ENCODE results near the gene STX4.

STX4 gene

DNA sequence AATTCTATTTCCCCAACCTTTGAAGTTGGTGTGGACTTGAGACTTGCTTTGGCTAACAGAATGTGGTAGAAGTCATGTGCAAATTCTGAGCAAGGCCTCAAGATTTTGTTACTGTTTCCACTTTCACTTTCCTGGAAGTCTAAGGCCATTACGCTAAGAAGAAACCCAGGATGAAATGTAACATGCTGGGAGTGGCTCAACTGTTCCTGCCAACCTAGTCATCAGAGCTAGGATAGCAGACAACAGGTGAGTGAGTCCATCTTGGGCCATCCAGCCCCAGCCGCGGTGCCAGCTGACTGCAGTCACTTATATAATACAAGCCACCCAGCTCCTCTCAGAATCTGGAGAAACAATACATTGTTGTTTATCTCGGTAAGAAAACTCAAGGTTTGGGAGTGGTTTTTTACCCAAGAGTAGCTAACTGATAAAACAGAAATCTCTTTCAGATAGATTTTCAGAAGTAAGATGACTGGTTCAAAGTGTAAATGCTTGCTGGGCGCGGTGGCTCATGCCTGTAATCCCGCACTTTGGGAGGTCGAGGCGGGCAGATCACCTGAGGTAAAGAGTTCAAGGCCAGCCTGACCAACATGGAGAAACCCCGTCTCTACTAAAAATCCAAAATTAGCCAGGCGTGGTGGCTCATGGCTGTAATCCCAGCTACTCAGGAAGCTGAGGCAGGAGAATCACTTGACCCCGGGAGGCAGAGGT, 10.7 kb upstream of the STX4 start:
- DNase-seq (ENCODE audit: low read depth): no peak

DNA sequence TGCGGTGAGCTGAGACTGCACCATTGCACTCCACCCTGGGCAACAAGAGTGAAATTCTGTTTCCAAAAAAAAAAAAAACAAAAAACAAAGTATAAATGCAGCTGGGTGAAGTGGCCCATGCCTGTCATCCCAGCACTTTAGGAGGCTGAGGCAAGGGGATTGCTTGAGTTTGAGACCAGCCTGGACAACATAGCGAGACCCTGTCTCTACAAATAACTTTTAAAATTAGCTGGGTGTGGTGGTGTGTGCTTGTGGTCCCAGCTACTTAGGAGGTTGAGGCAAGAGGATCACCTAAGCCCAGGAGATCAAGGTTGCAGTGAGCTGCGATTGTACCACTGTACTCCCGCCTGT, 10.1 kb upstream of the STX4 start:
- DNase-seq (ENCODE audit: low read depth): no peak

DNA sequence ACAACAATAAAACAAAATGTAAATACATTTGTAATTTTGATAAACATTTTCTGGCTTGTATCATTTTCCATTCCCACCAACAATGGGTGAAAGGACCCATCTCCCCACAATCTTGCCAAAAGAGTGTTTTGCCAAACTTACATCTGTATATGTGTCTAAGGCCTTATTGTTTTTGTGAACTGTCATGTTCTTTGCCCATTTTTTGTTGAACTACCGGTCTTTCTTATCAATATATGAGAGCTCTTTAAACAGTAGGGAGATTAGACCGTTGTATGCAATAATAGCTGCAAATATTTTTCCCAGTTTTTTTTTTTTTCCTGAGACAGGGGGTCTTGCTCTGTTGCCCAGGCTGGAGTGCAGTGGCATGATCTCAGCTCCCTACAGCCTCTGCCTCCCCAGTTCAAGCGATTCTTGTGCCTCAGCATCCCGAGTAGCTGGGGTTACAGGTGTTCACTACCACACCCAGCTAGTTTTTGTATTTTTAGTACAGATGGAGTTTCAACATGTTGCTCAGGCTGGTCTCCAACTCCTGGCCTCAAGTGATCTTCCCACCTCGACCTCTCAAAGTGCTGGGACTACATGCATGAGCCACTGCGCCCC, 9.6 kb upstream of the STX4 start:
- DNase-seq (ENCODE audit: low read depth): no peak

DNA sequence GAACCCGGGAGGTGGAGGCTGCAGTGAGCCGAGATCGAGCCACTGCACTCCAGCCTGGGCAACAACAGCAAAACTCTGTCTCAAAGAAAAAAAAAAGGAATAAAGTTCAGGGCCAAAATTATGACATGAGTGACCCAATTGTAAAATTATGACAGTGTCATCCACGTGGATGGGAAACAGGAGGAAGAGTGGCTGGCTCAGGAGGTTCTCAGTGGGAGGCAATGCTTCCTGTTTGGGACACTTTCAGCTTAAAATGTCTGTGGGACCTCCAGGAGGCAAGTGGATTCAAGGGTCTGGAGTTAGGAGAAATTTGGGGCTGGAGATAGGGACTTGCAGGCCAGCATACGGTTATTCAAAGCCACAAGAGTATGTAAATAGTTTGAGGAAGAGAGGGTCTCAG, 8.0 kb upstream of the STX4 start:
- no peak for DNase-seq (ENCODE audit: low read depth)

DNA sequence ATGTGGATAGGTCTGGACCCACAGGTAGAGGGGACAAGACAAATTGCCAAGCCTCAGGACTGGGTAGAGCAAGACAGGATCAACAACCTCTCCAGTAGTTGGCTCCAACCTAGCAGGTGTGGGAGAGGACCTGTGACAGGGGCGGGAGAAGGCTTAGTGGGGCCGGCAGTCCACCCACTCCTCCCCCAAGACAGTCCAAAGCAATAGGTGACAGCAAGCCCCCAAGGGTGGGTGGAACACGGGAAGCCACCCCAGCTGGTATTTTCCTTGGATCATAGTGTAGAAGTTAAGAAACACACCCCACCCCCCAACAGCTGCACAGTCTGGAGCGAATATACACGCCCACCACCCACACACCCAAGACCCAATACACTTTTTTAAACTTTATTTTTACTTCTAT, 4.1 kb upstream of the STX4 start:
- DNase-seq (ENCODE audit: low read depth): no peak

DNA sequence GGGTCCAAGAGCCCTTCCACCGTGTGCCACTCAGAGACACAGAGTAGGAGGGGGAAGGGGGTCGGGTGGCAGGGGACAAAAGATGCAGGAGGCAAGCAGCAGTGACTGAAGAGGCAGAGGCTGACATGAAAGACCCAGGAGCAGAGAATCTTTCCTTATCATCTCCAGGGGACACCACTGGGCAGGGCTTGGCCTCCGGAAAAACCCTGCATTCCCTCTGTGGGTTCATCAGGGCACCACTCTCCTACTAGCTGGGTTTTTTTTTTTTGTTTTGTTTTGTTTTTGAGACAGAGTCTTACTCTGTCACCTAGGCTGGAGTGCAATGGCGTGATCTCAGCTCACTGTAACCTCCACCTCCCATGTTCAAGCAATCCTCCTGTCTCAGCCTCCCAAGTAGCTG, 2.1 kb upstream of the STX4 start:
- DNase-seq (ENCODE audit: low read depth): no peak

DNA sequence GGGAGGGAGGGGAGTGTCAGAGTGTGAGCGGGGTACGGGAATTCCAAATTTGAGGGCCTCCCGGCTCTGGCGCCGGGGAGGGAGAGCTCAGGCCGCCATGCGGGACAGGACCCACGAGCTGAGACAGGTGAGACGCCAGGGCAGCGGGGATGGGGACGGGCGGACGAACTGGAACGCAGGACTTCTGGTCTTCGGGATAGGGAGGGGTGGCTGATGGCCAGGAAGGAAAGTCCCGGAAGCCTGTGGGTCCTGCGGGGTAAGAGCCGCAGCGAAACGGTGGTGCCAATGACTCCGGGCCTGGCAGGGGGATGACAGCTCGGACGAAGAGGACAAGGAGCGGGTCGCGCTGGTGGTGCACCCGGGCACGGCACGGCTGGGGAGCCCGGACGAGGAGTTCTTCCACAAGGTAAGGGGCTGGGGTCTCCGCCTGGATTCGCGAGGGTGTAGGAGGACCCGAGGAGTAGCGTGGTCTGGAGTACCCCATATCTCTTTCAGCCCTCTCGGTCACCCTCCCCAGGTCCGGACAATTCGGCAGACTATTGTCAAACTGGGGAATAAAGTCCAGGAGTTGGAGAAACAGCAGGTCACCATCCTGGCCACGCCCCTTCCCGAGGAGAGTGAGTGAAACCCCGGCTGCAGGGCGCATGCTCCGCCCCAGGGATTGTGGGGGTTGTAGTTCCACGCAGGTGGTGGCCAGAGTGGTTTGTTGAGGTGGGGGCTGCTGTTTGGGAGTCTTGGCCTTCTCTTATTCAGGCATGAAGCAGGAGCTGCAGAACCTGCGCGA, 543 bp downstream of the STX4 start:
- peak; percentile 75 for DNase-seq (ENCODE audit: low read depth)

DNA sequence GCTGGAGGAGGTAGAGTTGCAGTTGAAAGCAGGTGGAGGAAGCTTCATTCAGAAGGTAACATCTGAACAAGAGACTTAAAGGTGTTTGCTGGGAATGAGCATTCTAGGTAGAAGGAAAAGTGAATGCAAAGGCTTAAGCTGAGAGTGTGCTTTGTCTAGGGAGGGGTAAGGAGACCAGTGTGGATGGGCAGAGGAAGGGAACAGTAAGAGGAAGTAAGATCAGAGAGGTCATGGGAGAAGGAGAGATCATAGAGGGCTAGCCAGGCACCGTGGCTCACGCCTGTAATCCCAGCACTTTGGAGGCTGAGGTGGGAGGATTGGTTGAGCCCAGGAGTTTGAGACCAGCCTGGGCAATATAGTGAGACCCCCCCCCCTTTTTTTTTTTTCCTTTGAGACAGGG, 3.3 kb downstream of the STX4 start:
- DNase-seq (ENCODE audit: low read depth): no peak

DNA sequence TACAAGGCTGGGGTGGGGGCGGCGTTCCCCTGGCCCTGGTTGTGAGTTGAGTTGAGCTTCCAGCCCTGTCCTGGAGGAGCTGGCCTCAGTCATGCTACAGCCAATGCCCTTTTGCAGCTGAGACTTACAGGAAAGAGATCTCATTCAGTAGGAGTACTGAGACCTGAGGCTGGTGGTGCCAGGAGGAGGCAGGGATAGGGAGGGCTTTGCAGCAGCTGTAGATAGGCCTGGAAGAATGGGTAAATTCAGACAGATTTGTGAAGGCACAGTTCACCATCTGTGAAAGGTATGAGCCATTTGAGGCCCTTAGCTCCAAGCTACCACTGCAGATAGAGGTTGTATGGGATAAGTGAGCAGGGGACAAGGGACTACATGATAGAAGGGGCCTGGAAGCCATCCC, 5.6 kb downstream of the STX4 start:
- no peak for DNase-seq (ENCODE audit: low read depth)

DNA sequence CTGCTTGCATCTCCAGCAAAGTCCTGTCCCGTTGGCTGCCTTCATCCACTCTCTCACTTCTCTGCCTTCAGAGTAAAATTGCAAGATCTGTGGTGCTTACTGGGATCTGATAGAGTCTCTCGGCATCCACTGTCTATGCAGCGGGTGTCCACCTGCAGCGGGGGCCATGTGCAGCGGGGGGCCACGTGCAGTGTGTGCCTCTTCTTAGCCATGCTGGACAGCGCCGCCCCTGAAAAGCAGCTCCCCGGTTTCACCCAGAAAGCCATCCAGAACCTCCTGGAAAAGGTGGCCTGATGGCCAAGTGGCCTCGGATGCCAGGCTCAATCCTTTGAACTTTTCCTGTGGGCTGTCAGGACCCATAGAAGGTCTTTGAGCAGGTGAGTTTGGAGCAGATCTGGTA, 9.5 kb downstream of the STX4 start:
- DNase-seq (ENCODE audit: low read depth): no peak

DNA sequence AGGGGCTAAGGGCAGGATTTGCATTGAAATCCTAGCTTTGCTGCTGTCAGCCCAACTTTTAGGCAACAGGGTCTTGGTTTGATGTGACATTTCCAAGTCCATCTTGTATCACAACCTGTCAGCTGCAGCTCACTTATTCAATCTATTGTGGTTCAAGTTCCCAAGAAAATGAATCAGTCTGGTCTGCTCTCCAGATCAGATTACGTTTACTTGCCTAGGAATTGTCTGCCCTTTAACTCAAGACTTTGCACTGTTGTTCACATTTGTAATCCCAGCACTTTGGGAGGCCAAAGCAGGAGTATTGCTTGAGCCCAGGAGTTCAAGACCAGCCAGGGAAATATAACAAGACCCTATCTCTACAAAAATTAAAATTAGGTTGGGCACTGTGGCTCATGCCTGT, 10.0 kb downstream of the STX4 start:
- DNase-seq (ENCODE audit: low read depth): no peak

DNA sequence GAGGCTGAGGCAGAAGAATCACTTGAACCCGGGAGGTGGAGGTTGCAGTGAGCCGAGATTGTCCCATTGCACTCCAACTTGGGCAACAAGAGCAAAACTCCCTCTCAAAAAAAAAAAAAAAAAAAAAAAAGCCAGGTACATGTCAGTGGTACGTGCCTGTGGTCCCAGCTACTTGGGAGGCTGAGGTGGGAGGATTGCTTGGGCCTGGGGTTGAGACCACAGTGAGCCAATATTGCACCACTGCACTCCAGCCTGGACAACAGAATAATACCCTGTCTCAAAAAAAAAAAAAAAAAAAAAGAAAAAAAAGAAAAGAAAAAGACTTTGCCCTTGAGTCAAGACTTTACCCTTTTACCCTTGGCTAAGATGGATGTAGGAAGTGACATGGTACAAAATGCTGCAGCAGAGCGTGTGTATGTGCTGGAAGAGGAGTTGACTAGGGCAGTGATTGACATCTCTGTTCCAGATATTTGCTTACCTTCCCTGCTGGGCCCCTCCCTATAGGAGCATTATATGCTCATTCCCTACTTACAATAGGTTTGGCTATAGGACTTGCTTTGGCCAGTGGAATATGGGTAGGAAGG, 10.6 kb downstream of the STX4 start:
- no peak for DNase-seq (ENCODE audit: low read depth)

DNA sequence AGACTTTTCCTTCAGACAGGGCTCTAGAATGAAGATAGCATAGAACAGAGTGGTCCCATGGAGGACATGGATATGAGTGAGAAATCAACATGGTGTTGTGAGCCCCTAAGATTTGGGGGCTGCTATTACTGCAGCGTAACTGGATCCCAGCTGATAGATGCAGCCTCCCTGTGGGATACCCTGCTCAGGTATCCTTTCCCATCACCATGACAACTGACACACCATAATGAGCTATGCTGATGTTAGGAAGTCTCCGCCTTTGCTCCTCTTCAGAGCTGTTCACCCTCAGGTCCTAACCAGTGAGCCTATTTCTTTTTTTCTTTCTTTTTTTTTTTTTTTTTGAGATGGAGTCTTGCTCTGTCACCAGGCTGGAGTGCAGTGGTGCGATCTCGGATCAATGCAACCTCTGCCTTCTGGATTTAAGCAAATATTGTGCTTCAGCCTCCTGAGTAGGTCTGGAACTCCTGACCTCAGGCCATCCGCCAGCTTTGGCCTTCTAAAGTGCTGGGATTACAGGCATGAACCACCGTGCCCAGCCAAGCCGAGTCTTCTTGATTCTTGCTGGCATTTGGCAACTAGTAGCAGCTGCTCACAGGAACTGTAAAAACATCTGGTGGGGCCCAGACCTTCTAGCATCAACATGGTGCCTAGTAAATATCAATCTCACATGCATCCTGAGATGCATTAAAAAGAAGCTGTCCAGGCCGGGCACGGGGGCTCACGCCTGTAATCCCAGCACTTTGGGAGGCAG, 17.1 kb downstream of the STX4 start:
- DNase-seq (ENCODE audit: low read depth): no peak

DNA sequence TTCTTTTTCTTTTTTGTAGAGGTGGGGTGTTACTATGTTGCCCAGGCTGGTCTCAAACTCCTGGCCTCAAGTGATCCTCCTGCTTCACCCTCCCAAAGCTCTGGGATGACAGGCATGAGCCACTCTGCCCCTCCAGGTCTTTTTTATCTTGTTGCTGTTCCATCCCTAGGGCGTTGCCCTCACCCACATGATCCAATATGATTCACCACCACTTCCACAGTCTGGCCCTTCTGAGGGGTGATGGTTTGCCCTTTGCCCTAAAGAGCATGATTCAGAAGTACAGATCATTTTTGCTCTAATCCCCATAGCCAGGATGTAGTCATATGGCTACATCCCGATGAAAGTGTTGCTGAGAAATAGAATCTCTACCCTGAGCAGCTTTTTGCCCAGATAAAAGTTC, 18.8 kb downstream of the STX4 start:
- DNase-seq (ENCODE audit: low read depth): peak; percentile 97

DNA sequence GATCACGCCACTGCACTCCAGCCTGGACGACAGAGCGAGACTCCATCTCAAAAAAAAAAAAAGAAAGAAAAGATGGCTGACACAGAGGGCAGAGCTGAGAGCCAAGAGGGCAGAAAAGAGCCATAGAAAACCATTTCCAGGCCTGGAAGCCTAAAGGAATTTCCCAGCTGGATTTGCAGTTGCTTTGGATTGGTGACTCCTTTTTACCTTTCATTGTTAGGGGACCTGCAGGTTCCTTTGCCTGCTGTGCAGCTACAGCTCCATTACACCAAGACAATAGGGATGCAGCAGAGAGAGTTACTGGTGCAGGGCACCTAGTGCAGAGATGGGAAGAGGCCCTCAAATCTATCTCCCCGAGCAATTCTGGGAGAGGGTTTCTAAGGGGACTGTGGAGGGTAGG, 22.3 kb downstream of the STX4 start:
- DNase-seq (ENCODE audit: low read depth): no peak

DNA sequence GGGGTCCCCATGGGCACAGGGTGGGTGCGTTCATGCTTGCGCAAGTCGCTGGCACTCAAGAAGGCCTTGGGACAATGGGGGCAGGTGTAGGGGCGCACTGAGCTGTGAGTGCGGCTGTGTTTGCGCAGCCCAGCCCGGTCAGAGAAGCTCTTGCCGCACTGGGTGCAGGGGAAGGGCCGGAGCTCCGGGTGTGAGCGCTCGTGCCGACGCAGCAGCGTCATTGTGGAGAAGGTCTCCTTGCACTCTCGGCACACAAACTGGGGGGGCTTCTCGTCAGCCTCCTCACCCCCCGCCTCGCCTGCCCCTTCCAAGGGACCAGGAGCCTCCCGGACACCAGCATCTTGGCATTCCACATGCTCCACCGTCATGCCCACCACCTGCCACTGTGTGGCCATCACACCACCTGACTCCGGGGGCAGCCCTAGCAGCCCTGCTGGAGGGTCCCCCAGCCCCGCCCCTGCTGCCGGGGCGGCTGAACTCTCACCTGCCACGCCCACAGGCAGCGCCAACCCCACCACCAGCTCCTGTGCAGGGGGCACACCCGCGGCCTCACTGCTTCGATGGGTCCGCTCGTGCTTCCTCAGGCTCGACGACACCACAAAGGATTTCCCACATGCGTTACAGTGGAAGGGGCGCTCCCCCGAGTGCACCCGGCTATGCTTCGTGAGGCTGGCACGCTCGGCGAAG, 27.9 kb downstream of the STX4 start:
- DNase-seq (ENCODE audit: low read depth): no peak

DNA sequence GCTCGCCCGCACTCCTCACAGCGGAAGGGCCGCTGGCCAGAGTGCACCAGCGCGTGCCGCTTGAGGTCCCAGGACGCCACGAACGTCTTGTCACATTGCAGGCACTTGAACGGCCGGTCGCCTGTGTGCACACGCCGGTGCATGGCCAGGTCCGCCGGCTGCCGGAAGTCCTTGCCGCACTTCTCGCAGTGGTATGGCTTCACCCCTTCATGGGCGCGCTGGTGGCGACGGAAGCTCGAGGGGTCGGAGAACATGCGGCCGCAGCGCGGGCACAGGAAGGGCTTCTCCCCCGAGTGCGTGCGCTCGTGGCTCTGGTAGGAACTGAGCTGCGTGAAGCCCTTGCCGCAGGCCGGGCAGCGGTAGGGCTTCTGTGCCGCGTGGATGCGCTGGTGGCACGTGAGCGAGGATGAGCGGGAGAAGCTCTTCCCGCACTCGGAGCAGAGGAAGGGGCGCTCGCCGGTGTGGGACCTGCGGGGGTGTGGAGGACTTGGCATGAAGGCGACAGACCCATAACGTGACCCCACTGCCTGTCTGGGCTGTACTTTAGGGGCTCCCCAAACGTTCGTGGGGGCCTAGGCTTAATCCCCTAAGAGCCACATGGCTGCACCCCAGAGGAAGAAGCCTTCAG, 28.6 kb downstream of the STX4 start:
- DNase-seq (ENCODE audit: low read depth): no peak

DNA sequence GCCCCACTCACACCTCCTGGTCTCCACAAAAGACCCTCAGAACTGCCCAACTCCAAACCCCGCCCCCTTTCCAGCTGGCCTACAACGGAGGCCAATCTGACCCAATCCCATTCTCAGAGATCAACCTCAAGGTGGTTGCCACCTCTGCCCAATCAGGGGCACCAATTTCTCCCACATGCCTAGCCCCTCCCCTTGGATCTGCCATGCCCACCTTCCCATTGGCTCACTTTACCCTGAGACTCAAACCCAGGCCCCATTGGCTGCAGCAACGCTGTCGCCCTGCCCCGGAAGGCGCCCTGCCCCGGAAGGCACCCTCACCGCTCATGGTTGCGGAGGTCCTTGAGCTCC, 30.1 kb downstream of the STX4 start:
- no peak for DNase-seq (ENCODE audit: low read depth)

DNA sequence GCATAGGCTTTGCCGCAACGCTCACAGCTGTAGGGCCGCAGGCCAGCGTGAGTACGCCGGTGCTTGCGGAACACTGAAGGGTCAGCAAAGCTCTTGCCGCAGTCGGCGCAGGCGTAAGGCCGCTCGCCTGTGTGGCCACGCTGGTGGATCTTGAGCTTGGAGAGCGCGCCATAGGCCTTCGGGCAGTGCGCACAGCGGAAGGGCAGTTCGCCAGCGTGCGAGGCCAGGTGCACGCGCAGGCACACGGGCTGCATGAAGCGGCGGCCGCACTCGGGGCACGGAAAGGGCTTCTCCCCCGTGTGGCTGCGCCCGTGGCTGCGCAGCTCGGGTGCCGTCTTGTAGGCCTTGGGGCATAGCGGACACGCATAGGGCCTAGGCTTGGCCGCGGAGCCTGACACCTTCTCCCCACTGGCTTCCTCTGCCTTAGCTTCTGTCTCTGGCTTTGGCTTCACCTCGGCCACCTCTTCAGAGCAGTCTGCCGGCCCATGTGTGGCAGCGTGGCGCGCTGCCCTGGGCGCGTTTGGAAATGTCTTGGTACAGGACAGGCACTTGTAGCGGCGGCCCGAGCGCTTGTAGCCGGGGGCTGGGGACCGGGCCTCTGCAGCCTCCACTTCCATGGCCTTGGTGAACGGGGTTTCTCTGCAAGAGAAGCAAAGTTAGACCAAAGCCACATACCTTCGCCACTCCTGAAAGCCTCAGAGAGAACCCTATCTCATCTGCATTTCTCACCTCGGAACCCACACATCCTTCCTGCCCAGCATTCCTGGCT, 30.7 kb downstream of the STX4 start:
- no peak for DNase-seq (ENCODE audit: low read depth)

DNA sequence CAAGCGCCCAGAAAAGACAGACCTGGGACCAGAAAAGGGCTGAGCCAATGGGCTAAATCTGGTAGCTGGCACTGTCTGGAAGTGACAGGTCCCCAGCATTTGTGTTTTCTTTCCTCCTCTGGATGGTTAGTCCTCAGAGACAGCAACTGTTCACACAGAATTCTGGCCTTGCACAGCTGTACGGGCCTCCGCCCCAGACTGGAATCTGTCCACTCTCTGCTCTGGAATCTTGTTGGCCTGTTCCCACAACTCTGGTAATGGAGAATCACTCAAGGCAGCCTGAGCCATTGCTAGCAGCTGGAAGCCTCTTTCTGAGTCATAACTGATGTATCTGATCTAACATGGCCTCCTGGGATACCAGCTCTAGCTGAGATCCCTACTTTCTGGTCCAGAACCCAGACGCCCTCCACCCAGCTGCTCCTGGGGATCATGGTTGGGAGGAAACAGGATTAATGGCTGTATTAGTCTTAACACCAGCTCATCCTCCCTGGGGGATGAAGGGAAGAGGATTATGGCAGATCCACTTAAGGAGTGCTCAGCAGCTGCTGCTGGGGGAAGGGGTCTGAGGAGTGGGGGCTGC, 31.6 kb downstream of the STX4 start:
- DNase-seq (ENCODE audit: low read depth): peak; percentile 97
